Peyer's patch (tissue), 4 donors: ENCODE measurements around the gene PRR33.

Experiments
- CTCF ChIP-seq, 6 experiments: fragments of 450-650 bp in 4 of 6; fragments of 200-600 bp in 2 of 6; sonication (generic) in 1 of 6; IDR thresholded peaks; one replicate each; pipeline ENCODE4 v1.5.1; 2017 to 2019; ENCODE audit warnings: antibody characterized with exemption in 6 of 6, mild to moderate bottlenecking in 3 of 6, moderate library complexity in 1 of 6
- POLR2A ChIP-seq, 2 donors: fragments of 450-650 bp; IDR thresholded peaks; one replicate each; pipeline ENCODE4 v1.5.1; 2017; ENCODE audit warnings: antibody characterized with exemption in 2 of 2, mild to moderate bottlenecking in 2 of 2, moderate library complexity in 2 of 2

- TF ChIP-seq CTCF (IDR thresholded peaks at IDR 0.05), result no peak
- no peak for TF ChIP-seq POLR2A (IDR thresholded peaks at IDR 0.05)
Measured at GRCh38 chr11:1920909-1921573, 29.3 kb upstream of the PRR33 start.
